Glomerular visceral epithelial cell (primary cell): ENCODE results near the gene EFNA3.

Experiments used
- DNase-seq: peaks from one replicate; pipeline ENCODE4 v3.0.0-alpha.2; 2016; ENCODE audit errors: extremely low spot score

EFNA3 gene, protein sequence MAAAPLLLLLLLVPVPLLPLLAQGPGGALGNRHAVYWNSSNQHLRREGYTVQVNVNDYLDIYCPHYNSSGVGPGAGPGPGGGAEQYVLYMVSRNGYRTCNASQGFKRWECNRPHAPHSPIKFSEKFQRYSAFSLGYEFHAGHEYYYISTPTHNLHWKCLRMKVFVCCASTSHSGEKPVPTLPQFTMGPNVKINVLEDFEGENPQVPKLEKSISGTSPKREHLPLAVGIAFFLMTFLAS

DNA sequence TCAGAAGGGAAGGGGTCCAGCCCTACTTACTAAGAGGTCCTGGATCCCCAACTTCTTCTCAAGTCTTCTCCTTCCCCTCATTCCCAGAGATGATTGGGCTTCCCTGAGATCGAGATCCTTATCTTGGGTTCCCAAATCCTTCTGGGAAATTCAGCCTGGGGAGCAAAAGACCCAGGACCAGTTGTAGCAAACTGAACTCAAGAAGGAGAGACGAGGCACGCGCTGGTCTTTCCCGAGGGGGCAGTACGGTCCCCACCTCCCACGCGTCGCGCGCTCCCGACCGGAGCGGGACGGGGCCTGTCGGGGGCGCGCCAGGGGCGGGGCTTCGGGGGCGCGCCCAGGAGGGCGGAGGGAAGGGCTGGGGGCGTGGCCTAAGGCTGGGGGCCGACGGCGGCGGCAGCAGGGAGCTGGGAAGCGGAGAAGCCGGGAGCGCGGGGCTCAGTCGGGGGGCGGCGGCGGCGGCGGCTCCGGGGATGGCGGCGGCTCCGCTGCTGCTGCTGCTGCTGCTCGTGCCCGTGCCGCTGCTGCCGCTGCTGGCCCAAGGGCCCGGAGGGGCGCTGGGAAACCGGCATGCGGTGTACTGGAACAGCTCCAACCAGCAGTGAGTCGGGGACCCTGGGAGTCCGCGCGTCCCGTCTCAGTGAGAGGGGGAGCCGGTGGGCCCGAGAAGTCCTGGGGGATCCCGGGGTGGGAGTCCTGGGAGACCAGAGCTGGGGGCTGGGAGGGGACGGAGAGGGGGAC lies at the start of gene EFNA3:
Gene EFNA3, plus strand, starts transcription at position 369 of the 741 bp plus-strand sequence. Its CDS starts 105 bp downstream, at position 474.
- DNase-seq, result peak; percentile 63

DNA sequence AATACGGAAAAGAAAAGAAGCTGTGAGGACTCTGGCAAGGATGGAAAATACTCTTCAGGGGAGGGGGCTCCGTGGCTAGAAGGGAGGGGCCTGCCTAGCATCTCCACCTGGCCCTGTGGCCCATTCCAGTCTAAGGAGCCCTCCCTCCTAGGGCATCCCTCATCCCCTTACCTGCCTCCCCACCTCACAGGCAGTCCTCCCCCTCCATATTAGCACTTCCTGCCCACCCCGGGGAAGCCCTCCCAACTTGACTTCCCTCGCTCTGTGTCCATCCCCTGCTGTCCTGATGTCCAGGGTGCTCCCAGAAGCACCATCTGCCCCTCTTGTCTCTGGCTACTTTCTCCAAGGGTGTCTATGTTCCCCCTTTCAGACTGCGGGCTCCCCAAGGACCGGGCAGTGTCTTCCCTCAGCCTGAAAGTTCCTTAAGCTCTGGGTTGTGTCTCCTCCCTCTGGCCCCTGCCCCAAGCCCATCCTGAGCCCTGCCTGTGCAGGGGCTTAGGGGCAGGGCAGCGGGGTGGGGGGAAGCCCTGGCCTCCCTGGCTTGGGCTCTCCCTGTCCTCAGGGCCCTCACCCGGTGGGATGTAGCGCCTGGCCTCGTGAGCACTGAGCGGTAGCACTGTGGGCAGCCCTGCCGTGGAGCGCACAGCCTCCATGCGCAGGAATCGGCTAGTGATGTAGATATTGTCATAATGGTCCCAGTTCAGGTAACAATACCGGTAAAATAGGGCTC lies 49.0 kb upstream of the EFNA3 start:
- DNase-seq, result no peak

DNA sequence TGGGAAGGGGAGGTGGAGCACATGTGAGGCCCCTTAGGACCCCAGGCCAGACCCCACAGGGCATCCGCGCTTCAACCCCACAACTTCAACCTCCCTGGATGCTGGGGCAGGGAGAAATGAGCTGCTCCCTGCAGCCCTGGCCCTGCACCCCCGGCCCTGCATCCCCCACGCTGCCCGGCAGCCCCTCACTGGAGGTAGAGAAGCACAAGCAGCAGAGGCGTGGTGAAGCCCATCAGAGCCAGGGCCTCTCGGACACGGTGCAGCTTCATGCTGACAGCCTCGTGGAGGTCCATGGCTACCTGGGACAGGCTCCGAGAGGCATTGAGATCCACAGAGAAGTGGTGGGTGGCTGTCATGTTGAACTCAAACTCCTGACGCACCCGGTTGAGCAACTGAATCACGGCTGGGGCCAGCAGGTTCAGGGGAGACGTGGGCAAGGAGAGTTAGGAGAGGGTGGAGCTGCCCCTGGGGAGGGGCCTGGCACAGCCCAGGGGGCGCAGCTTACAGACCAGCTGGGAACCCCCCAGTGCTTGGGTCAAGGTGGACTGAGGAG lies 48.3 kb upstream of the EFNA3 start:
- DNase-seq, result no peak

DNA sequence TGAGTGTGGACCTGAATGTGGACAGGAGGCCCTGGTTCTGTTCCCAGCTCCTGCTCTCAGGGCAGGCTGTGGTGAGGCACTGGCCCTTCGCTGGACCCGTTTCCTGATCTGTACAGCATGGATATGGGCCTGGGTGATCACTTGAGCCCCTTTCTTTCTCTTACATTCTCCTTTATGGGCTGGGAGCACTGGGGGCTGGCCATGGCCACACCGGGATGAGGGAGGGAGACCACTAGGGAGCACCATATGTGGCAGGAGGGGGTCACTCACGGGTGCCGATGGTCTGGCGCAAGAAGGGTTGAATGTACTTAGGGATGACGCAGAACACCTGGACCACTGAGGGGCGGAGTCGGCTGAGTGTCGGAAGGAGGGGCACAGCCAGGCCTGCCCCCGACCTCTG lies 47.7 kb upstream of the EFNA3 start:
- DNase-seq, result no peak

DNA sequence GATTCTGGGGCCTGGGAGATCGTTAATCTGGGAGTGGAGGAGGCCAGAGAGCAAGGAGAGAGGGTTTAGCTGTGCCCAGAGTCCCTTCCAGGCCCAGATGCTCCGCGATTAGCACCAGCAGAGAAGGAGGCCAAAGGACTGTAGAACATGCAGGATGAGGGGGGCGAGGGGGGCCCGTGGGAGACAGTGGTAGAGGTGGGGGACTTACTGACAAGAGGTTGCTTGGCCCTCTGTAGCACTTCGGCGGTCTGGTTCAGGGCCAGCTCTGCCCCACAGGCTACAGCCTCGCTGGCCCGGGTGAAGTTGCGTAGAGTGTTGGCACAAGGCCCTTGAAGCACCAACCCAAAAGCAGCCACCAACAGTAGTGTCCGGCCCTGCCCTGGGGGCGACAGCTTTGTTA lies 45.8 kb upstream of the EFNA3 start:
- no peak for DNase-seq

DNA sequence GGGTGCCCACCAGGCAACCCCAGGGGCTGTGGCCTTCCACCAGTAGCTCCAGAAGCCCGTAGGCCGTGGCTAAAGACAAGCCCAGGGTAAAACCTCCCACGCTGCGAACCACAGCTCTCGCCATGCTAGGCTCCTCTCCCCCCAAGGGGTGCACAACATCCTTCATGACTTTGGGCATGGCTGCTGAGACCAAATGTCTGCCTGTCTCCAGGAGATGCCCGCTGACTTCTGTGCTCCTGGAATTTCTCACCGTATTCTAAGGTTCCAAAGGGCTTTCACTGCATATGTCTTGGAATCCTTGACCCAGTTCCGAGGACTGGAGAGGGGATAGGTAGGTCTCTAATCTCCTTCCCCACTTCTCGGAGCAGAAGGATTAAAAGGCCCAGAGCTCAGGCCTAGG lies 45.1 kb upstream of the EFNA3 start, which contains the start of the genes DCST1 and DCST2:
Gene DCST1, plus strand, starts transcription at position 301 of the 400 bp plus-strand sequence. CDS start 213 bp downstream, outside the sequence.
Gene DCST2, minus strand, starts transcription at position 258 of the 400 bp plus-strand sequence. Its CDS starts 80 bp downstream, at position 178.
- no peak for DNase-seq

DNA sequence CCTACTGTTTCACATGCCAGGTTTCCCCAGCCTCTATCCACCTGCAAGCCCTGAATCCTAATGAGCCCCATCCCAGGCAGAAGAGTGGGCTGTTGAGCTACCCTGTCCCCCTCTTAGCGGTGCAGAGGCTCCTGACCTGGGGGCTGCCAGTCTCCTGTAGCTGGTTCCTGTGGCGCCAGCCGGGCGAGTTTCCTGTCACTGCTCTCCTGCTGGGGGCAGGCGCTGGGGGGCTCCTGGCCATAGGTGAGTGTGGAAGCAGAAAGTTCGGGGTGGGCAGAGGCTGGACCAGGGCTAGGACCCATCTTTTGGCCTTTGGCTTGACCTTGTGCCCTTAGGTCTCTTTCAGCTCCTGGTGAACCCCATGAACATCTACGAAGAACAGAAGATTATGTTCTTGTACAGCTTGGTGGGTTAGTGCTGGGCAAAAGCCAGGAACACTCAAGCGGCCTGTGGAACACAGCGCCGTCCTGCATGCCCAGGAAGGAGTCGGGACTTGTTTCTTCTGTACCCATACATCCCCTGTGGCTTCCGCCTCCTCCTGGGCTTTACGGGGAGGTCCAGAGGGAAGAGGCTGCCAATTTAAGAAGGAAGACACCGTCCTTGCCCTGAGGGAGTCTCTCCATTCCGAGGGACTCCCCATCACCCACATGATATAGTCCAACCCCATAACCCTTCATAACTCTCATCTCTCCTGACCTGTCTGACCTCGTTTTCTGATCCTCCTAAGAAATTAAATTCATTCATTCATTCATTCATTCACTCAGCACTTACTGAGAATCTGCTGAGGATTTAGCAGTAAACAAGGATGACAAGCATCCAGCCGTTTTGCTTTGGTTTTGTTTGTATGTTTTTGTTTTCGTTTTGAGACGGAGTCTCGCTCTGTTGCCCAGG lies 44.1 kb upstream of the EFNA3 start:
- DNase-seq, result no peak

DNA sequence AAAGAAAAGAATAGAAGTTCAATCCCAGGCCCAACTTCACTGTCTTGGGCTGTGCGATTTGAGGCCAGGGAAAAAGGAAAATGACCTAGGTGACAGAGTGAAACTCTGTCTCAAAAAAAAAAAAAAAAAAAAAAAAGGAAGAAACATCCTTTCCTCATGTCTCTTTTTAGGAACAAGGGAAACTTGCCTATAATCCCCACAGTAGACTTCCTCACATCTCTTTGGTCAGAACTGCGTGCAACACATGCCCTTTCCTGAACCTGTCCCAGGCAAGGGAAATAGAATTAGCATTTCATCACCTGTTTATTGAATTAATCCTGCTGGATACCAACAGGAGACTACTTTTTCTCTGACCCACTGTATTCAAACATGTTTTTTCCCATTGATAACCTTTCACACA lies 42.7 kb upstream of the EFNA3 start:
- DNase-seq, result no peak

DNA sequence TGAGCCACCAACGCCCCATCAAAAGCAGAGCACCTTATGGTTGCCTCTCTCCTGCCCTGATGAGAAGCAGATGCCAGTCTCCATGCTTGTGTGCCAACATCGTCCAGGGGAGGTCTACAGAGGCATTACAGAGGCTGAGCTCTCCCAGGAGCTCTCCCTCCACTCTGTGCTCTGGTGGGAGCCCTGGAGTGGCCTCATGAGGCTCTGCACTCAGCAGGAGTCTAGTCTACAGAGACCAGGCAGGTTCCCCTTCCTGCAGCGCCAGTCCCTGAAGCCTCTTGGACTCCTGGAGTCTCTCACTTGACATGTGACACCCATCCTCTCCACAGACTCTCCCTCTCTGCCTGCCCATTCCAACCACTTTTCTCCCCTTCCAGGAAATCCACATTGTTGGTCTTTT lies 41.6 kb upstream of the EFNA3 start:
- no peak for DNase-seq

DNA sequence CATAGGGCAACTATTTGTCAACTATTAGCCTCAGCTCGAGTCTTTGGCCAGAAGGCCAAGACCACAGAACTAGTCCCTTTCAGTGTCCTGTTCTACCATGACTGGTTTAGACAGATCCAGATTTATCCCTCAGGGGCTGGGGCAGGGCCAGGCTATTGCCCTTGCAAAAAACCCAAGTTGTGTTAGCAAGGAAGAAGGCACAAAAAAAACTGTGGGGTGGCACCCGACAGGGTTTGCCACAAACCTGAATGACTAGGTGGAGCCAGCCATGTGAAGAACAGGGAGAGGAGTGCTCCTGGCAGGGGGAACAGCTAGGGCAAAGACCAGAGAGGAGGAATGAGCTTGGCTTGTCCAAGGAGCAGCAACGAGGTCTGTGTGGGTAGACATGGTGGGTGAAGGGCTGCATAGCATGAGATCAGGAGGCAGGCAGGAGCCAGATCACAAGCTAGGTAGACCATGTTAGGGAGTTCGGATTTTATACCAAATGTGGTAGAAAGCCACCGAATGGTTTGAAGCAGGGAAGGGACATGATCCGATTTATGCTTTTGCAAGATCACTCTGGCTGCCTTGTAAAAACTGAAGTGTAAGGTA lies 40.7 kb upstream of the EFNA3 start:
- DNase-seq, result no peak

DNA sequence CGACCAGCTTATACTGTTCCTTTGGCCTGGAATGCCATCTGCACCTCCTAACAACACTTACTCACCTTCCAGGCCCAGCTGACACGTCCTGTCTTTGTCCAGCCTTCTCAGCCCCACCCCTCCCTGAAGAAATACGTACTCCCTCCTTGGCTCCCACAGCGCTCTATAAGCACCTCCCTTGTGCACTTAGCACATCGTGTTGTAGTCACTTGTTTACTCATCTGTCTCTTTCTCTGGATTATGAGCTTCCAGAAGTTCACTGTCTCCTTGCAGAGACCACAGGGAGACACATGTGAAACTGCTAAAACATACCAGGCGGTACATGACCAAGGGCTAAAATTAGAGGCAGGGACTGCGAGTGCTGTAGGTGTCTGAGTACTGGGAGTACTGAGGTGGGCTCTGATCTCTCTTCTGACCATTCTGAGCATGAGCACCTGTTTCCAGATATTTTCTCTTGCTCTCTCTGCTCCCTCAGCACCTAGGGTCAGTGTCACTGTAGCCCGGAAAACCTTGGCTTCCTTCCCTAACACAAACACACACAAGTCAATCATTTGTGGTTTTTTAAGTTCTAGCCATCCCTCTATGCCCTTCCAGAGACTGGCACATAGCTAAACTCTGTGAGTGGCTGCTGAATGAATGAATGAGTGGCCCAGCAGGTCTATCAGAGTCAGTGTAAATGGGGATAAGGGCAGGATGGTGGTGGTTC lies 39.9 kb upstream of the EFNA3 start:
- DNase-seq, result peak; percentile 57

DNA sequence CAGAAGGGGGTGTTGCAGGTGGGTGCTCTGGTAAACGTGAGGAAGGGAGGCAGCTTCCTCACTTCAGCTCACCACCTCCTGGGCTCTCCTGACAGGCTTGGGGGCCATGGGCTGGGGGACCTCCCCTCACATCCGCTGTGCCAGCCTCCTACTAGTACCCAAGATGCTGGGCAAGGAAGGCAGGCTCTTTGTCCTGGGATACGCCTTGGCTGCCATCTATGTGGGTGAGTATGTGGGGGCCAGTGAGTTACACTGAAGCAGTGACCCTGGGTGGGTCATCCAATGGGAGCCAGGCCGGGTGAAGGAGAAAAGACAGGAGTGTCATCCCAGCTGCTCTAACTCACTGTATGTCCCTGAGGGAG lies 39.3 kb upstream of the EFNA3 start:
- no peak for DNase-seq

DNA sequence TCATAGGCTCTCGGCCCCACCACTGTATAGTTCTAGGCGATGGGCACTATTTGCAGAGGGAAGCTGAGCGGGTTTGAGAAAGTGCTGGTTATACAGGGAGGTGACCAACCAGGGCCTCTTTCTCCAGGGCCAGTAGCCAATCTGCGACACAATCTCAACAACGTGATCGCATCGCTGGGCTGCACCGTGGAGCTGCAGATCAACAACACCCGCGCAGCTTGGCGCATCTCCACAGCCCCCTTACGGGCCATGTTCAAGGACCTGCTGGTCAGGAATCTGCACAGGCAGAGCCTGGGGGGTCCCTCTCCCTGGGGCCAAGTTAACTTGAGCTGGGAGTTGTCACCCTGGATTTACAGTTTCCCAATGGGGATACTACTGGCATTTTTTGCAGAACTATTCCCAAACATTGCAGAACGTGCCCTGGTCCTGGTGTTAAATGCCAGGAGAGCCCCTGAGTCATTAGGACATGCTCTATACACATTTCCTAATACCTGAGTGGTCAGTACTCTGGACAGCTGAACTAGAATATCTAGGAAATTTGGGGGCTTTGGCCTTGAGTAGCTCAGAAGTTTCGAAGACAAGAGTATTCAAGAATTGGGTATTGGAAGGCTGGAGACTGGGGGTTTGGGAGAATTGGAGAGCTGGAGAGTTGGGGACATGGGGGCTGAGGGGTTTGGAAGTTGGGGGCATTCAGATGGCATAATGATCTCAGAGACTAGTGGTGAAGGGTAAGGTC lies 38.1 kb upstream of the EFNA3 start:
- DNase-seq, result no peak

DNA sequence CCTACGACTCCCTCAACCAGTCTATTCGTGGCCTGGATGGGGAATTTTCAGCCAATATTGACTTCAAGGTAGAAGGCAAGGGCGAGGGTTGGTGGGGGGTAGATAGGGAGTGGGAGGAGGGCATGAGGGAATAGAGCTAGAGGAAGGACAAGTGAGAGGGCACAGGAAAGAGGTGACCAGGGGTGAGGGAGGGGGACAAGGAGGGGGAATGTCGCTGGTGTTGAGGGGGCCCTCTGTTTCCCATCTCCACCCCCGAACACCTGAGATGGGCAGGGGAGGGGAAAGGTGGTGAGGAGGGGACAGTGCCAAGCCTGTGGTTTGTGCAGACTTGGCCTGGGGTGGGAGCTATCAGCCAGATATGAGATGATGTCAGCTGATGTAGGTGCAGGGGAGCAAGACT lies 35.8 kb upstream of the EFNA3 start:
- DNase-seq, result no peak

DNA sequence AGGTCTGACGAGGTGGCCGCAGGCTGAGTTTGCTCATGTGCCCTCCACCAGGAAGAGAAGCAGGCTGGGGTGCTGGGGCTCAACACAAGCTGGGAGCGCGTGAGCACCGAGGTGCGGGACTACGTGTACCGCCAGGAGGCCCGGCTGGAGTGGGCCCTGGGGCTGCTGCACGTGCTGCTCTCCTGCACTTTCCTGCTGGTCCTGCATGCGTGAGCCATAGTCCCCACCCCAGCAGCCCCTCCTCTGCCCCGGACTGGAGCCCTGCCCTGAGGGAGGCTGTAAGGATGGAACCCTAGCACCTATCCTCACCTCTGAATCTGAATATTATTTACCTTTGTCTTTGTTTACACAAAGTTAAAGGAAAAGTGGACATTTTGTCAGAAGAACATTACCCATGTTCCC lies 35.3 kb upstream of the EFNA3 start:
- no peak for DNase-seq

DNA sequence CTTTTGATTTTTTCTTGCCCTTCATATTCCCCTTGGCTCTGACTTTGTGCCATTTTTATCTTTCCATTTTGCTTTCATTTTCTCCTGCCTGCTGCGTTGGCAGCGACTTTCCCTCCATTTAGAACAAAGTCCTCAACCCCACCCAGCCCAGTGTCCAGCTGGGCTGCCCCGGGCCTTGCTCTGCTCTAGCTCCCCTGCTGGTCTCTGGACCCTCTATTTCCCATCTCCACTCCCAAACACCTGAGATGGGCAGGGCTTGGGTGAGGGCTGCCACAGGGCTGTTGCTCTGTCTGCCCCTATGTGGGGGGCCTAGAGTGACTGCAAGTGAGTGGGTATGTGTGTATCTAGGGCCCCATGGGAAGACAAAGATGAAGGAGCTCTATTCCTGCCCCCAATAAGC lies 34.8 kb upstream of the EFNA3 start:
- DNase-seq, result no peak

DNA sequence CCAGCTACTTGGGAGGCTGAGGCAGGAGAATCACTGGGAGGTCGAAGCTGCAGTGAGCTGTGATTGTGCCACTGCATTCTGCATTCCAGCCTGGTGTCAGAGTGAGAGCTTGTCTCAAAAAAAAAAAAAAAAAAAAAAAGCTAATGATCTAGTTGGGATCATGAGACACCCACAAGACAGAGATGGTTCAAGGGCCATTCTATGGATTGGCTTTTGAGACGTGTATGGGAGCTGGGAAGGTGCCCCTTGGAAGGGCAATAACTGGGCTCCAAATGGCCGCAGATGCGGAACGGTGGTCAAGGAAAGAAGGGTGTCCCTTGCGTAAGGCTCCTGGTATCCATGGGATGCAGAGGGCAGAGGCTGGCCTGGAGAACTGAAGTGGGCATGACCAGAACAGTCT lies 34.3 kb upstream of the EFNA3 start:
- no peak for DNase-seq

DNA sequence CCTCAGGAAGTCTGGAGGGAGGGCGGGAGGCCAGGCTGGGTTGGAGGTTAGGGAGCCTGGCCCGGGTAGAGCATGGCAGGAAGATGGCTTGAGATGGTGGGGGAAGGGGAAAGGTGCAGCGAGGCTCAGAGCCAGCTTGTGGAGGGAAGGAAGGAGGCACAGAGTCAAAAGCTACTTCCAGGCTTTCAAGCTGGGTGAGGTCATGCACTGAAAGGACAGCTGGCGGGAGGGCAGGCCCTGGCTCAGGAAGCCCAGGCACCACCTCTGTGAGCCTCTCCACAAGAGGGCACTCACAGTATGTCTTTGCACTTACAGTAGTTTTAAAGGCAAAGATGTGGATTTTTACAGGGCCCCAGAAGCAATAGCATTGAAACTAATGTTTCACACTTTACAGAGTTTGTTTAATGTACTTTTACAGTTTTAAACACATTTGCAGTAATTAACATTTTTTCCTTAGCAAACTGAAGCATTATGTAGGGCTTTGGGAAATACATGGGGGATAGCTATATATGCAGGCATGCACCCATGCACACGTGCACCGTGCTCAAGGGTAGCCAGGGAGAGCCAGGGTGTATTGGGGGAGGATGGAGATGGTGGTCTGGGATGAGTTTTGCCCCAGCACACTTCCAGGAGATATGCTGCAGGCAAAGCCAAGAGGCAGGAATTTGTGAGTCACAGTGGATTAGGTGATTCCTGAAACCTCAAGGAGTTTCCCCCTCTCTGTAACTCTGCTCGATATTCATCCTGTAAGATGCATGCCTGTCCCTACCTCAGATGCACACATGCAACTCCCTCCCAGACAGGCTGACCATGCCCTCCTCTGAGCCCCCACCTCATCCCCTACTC lies 33.6 kb upstream of the EFNA3 start:
- peak; percentile 88 for DNase-seq
